Forelimb muscle (tissue), 1 donor: ENCODE data around the gene TCF7L2. TPM values are rescaled to one million over a fixed set of nuclear protein-coding genes. Genes with fewer than 3 reads are reported as not detected.

Experiments
- DNase-seq: peaks from one replicate; pipeline ENCODE4 v3.0.0-alpha.2; 2013; ENCODE audit warnings: low read depth
- polyA plus RNA-seq: library from polyadenylated mRNA; unstranded; fragments of 120-200 nt; gene quantifications from one replicate; pipeline ENCODE4 v1.2.1, GENCODE V29; 2013; ENCODE audit not compliant: insufficient read length

TCF7L2 gene
- polyA plus RNA-seq, 1 donor: 47.5 TPM

DNA sequence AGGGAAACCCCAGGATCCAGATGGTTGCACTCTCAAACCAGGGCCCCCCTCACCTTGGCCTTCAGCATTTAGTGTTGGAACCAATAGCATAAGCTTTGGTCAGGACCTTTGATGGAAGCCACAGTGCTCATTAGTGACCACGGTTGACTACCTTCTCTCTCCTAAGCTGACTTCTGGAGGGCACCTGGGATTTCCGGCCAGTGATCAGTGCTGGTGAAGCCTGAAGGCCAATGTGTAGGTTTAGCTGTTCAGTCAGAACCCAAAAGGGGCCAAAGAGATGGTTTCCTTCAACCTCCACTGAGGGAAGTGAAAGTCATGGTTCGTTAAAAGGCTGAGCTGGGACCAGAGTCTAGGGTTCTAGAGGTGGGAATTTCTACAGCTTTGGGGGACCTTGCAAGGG is 46.4 kb downstream of the TCF7L2 start:
- DNase-seq: no peak

DNA sequence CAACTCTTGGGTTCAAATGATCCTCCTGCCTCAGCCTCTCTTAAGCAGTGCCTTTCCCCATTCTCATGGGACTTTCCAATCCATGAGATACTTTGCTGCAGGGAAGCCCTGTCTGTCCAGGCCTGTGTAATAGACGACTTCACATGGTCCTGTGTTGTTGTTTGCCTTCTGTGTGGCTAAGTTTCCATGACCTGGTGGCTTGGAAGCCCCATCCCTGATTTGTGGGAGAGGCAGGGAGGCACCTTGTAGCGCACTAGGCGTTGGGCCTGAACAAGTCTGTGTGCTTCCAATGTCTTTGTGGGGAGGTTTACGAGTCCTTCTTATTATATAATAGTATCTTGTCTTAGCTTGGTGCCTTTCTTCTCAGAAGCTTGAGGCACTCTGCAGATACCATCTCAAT is 49.1 kb downstream of the TCF7L2 start:
- DNase-seq: no peak

DNA sequence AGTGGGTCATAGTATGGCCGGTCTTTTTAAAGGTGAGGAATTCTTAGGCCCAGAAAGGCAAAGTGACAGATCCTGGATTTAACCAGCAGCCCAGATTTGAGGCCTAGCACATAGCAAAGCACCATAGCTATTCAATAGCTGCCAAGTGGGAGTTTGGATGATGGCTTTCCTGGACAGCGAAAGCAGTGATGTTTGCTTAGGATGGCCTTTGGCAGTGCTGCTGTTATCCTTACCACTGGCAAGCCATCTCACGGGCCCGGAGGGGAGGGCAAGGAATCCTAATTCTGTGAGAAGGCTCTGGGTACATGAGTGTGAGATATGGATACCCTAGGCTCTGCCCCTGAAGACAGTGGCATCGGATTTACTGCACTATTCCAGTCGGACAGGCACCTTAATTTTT is 50.4 kb downstream of the TCF7L2 start:
- DNase-seq: no peak

DNA sequence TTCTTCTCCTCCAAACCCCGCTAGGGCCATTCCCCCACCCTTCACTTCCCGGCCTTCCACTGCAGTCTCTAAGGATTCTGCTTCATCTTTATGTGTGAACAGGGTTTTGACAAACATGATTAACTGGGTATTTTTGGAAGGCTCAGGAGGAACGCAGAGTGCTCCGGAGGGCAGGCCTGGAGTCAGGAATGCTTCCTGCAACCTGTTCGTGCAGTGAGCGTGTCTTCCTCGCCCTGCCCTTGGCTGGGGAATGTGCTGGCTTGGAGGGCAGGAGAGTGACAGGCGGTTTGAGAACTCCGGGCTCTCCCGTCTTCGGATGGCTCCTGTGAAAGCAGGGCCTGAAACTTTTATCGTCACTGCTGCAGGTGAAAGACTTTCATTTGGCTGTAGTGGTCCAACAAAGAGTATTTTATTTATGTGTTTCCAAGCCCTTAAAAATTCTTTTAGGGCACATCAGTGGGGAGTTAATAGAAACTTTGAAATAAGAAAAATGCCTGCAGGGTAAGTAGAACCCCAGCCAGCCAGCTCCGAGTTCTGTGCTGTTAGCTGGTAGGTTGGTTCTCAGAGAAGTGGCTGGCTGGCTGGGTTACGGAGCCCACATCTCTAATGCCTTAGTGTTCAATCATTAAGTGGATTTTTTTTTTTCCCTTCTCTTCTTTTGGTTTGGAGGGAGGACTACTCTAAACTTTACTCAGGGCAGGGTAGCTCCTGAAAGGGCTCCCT is 51.0 kb downstream of the TCF7L2 start:
- no peak for DNase-seq

DNA sequence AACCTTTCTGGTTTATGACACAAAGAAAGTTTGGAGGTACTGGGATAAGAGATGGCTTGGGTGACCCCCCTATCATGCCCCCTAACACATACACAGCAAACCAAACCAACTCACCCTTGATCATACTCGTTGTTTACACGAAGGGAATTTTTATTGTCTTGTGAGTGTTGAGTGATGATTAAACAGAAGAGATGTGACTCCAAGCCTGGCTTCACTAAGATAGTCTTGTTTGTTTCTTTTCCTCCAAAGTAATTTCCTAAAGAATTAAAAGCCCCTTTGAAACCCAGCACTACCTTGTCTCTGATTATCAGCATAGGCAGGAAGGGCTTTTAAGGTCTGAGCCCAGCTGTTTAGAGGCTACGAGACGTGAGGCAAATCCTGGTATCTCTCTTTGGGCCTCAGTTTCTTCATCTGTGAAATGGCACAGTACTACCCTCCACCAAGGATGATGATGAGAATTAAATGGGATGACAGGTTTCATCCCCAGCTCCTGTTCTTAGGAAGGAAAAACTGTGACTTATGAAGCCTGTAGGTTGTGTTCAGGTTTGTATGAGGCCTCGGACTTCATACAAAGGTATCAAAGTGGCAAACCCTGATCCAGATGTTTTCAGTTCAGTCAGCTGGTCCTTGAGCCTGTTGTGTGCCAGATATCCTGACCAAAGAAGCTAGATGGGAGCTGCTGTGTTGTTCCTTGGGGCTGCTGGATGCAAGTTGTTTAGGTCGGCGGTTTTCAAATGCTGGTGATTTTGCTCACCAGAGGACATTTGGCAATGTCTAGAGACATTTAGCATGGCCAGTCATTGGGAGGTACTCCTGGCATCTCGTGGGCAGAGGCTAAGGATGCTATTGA is 51.8 kb downstream of the TCF7L2 start:
- DNase-seq: no peak

DNA sequence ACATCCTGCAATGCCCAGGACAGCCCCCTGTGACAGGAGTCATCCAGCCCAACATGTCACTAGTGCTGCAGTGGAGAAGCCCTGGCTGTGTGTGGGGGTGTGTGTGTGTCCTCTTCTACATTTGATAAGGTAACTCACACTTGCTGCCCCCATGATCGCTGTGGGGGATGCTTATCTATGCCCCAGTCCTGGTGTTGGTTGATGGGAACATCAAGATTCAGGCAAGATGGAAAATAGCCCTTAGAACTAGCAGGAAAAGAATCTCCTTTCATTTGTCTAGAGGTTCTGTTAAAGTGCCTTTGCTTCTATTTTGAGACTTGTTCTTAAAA is 52.4 kb downstream of the TCF7L2 start:
- no peak for DNase-seq

DNA sequence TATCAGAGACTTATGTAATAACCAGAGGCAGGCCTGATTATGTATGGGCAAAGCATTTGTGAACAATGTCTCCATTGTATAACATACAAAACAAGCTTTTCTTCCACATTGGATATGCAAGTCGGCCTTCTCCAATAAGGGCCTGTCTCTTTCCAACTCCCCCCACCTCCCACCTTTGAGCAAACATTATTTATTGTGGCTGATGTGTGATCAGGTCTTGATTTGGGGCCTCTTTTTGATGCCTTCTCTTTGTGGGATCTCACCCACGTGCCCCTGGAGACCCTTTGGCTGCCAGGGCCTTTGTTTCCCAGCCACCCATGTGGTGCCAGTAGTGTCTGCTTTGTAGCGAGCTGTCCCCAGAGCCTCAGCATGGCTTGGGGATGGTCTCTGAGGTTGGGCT is 53.0 kb downstream of the TCF7L2 start:
- DNase-seq: no peak

DNA sequence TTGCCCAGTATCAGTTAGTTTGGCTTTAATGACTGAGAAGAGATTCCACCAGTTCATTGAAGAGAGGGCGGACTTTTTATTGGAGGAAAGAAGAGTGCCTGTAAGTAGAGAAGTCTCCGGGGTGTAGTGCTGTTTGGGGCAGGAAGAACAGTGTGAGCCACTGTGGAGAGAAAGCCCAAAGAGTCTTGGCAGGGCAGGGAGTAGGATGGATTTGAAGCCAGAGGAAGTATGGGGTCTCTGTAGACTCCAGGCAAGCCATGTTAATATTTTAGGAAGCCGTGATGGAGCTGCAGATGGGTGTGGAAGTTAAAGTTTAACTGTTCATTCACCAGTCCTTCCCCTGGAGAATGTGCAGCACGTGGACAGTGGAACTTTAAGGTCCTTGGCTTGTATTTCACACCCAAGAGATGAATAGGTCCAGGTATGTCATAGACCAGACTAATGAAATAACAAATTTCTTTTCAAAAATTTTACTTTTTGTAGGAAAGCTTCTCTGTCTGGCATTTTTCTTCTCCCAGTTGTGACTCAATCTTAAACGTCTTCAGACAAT is 54.1 kb downstream of the TCF7L2 start:
- DNase-seq: no peak

DNA sequence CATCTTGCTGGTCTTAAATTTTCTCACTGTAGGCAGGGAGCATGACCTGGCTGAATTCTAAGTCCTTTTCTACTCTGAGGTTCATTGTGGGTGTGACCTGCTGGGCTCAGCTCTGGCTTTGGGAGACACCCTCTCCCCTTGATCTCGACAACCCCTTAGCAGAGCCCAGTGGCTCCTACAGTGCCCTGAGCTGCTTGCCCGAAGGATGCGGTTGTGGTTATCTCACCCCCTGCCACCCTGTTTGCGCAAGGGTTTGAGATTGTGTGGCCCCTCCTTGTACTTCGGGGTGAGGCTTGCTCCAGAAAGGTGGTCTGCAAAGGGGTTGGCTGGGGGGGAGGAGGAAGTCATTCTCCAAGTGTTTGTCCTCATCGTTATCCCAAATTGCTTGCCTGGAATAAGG is 55.3 kb downstream of the TCF7L2 start:
- DNase-seq: no peak

DNA sequence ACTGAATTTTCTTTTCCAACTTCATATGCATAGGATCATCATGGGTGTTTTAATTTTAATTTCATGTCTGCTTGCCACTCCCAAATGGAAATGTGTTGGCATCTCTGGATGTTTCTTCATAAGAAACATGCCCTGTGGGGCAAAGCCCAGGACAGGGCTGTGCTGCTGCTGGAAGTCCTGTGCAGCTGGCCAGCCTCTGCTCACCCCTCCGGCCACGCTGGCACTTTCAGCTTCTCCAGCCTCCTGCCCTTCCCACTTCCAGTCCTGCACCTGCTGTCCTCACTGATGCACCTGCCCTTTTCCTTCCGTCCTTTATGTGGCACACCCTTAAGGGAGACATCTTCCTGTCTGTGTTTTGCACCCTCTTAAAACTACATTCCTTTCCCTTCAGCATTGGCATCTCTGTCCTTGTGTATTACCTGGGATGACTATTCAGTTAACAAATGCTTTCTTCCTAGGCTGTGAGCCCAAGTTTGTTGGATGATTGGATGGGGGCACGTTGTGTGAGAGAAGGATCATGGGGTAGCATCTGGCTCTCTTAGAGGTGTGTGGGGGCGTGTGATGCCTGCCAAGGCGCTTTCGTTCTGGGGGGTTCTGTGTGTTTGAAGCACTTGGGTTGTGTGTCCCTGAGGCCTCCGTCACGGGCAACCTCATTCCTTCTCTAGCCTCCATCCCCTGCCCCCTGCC is 56.8 kb downstream of the TCF7L2 start:
- DNase-seq: no peak

DNA sequence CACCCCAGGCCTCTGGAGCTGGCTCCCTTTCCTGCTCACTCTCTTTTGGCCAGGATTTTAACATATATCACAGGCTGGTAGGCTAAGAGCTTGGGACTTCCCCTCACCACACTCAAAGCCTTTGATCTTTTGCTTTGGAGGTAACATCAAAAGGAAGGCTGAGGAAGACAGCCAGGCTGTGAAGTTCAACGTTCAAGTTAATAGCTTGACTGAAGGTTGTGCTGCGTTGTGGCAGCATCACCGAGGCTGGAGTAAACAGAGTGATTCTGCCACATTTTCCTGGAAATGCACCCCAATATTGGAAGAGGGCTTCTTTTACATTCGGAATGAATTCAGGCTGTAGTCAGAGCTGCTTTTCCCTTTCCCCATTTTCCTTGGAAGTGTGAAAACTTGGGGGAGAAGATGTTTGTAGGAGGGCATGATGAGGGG is 57.3 kb downstream of the TCF7L2 start:
- DNase-seq: no peak

DNA sequence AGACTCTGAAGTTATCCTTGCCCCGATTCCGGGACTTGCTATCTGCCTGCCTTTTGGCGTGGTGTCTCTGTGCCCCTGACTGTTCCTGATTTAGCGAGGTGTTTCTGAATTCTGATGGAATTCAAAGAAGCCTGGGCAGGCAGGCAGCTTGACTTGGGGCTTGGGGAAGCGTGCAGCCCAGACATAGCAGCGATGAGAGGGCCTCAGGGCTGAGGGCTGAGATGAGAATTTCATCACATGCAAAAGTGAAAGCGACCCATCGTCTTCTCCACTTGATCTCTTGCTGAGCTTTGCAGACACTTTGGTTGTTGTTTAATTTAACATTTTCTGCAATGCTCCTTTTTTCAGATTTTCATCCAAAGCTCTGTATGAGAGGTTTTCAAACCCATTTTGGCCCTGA is 57.8 kb downstream of the TCF7L2 start:
- DNase-seq: no peak

DNA sequence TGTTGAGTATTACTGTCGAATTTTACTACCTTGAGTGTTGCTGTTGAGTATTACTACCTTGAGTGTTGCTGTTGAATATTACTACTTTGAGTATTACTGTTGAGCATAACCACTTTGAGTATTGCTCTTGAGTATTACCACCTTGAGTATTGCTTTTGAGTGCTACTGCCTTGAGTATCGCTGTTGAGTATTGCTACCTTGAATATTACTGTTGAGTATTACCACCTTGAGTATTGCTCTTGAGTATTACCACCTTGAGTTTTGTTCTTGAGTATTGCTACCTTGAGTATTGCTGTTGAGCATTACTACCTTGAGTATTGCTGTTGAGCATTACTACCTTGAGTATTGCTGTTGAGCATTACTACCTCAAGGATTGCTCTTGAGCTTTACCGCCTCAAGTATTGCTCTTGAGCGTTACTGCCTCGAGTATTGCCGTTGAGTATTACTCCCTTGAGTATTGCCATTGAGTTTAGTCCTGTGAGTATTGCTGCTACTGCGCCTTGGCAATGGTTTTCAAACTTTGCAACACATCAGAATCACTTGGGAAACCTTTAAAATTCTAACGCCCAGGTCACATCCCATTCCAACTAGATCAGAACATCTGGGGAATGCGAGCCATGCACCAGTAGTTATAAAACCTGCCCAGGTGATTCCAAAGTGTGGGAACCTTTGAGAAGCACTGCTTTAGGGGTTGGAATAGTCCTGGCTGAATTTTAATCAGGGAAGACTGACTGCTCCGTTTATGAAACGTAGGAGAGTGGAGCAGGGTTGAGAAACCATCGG is 61.7 kb downstream of the TCF7L2 start:
- DNase-seq: no peak

DNA sequence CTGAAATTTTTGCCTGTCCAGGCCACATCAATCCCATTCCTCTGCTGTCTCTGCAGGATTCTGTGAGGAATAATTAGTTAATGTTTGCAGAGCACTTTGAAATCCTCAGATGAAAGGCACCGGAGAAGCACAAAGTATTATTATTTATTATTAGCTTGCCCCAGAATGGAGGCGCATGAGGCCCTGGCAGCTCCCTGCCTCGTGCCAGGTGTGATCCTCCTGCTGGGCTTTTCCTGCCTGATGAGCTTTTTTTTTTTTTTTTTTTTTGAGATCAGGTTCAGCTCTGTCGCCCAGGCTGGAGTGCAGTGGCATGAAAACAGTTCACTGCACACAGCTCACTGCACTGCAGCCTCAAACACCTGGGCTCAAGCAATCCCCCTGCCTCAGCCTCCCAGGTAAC is 65.2 kb downstream of the TCF7L2 start:
- no peak for DNase-seq

DNA sequence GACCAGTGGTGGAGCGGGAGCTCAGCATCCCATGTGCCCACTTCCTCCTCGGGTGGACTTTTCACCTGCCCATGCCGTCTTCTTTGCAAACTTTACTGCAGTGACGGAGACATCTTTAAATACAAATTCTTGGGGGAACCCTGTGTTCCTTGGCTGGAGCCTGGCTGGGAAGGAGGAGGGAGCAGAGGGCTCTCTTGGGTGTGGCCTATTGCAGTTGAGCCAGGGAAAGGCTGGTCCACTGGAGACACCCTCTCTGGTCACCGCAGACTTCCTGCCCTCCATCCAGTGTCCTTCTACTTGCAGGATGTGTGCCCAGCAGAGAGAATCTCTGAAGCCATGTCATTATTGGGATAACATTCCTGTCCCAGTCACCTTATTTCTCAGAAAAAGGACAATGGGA is 67.3 kb downstream of the TCF7L2 start:
- DNase-seq: no peak

DNA sequence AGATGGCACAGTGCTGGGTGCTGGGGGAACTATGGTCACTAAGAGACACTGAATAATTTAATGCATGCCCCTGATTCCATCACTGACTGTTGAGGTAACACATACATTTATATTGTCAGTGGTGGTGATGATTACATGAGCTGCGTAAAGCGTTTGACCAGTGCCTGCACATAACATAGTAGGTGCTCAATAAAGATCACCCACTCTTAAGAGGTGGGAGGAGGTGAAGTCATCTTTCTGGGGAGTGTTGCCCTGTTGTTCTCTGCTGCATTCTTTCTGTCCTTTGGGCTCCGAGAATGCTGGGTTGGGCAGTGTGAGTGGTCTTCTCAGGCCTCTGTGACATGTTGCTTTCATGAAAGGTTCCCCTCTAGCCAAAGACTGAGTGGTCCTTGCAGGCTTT is 68.0 kb downstream of the TCF7L2 start:
- no peak for DNase-seq

DNA sequence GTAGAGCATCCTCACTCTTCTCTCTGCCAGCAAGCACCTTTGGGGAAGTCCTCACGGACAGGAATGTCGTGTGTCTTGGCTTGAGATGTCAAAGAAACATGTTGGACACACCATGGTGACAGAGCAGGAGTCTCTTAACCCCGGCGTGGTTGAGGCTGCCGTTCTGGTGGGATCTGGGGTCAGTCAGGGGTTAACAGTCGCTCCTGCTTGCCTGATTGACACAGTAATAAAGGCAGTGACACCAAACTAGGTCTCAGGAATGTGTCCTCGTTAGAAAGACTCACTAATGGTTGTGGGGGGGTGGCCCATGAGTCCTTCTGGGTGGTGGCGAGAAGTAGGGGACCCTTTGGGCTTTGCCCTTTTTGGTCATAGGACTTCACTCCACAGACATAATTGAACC is 69.0 kb downstream of the TCF7L2 start:
- no peak for DNase-seq

DNA sequence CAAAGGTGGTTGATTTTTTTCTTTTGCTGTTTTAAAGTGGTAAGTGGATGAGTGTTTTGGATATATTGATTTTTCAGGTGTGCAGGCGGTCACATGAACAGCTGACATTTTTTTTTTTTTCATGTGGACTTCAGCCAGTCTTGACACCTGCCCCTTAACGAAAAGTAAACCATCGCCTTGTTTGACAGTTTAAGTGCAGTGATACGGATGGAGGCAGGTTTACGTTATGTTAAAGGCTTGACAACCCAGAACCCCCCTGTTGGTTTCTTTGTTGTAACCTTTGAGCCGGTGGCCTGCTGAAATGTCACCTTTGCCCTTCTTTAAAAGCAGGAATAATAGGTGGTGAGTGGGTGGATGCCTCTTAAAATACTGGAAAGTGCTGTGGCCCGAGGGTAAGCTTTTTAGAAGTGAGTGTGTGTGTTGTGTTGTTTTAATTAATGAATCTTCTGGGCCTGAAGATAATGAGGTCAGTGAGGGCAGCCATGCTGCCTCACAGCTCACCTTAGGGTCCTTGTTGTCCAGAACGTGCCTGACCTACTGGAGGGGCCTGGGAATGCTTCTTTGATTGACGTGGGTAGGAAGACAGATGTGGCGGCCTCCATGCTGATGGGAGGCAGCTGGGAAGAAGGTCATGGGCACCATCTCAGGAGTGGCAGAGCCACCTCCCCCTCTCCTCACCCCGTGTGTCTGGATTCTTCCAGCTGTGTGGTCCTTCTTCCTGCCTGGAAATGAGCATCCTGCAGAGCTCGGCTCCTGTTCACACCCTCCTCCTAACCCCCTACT is 69.8 kb downstream of the TCF7L2 start:
- no peak for DNase-seq

DNA sequence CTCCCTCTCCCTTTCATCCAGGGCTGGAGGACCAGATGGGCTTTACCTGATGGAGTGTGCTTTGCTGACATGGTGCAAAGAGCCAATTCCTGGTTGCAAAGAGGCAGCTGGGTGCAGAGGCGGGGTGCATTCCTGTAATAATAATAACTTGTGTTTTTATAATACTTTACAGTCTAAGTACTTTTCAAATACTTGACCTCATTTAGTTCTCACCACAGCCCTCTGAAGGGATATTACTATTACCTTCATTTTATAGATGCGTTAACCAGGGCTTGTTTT is 70.4 kb downstream of the TCF7L2 start:
- no peak for DNase-seq

DNA sequence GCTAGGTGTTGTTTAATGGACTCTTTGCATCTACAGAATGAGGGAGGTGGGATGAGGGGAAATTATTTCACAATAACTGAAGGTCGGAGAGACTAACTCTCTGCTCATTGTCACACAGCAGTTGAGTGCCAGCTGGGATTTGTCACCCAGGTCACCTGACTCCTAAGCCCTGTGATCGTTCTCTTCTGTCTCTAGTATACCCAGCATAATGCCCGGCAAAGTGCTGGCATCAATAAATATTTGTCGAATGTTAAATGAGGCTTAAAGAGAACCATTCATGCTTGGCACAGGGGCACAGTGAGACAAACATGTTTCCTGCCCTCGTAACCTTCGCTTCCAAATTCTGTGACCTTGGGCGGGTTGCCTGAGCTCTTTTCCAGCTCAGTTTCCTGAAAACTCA is 70.8 kb downstream of the TCF7L2 start:
- no peak for DNase-seq
